Naive thymus-derived CD4-positive, alpha-beta T cell (primary cell): ENCODE measurements around the gene COG8. TPM values are rescaled to one million over a fixed set of nuclear protein-coding genes. Genes with fewer than 3 reads are reported as not detected.

Source experiments
- ATAC-seq: fragments of 150-1000 bp; cut with Tn5 transposase; 2 replicates; pipeline ENCODE4 v1.10.0; 2021; ENCODE audit warnings: mild to moderate bottlenecking, moderate library complexity
- CTCF ChIA-PET: fragments of 350-600 bp; sonication (Branson Sonifier 250); formaldehyde crosslinking; loops from one replicate; lab custom pipeline; 2021; ENCODE audit warnings: antibody characterized with exemption; lab: Charles Lee
- POLR2A ChIA-PET: fragments of 350-600 bp; sonication (Branson Sonifier 250); formaldehyde crosslinking; loops from one replicate; lab custom pipeline; 2021; ENCODE audit warnings: antibody characterized with exemption, inconsistent platforms; lab: Charles Lee
- DNase-seq, 9 donors: peaks; one replicate each; pipeline versions ENCODE4 v3.0.0 to v3.0.0-alpha.2; 2020 to 2022; ENCODE audit warnings: mixed read lengths in 1 of 9
- H3K27ac ChIP-seq: one replicate; pipeline ENCODE4 v1.7.0; 2013; ENCODE audit warnings: mild to moderate bottlenecking, low read depth, low read length, moderate library complexity
- H3K27me3 ChIP-seq, 2 donors: one replicate each; pipeline ENCODE4 v1.7.0; 2013; ENCODE audit warnings: low read length in 2 of 2, mild to moderate bottlenecking in 2 of 2, moderate library complexity in 2 of 2; ENCODE audit not compliant: control insufficient read depth in 2 of 2, insufficient read depth in 2 of 2
- H3K36me3 ChIP-seq, 3 experiments: 1 replicate in 2 of 3; 2 replicates in 1 of 3; pipeline ENCODE4 v1.7.0; 2013; ENCODE audit warnings: low read length in 3 of 3, mild to moderate bottlenecking in 3 of 3, moderate library complexity in 1 of 3; ENCODE audit not compliant: insufficient read depth in 3 of 3, control insufficient read depth in 2 of 3
- H3K4me1 ChIP-seq, 2 donors: one replicate each; pipeline ENCODE4 v1.7.0; 2013; ENCODE audit warnings: low read length in 2 of 2, mild to moderate bottlenecking in 2 of 2, moderate library complexity in 1 of 2; ENCODE audit not compliant: control insufficient read depth in 2 of 2, insufficient read depth in 2 of 2
- H3K4me3 ChIP-seq: 2 replicates; pipeline ENCODE4 v1.7.0; 2013; ENCODE audit warnings: mild to moderate bottlenecking, low read length
- H3K9me3 ChIP-seq, 3 experiments: 1 replicate in 2 of 3; 2 replicates in 1 of 3; pipeline ENCODE4 v1.7.0; 2013; ENCODE audit warnings: low read length in 3 of 3; ENCODE audit not compliant: control insufficient read depth in 2 of 3
- H3K27ac Mint-ChIP-seq, 9 donors: one replicate each; pipeline ENCODE4 v1.8.0; 2020 to 2022; ENCODE audit warnings: mixed read lengths in 9 of 9, mild to moderate bottlenecking in 8 of 9, moderate library complexity in 5 of 9, inconsistent platforms in 2 of 9
- H3K27me3 Mint-ChIP-seq, 5 donors: one replicate each; pipeline ENCODE4 v1.8.0; 2021 to 2022; ENCODE audit warnings: mixed read lengths in 5 of 5, mild to moderate bottlenecking in 1 of 5
- H3K36me3 Mint-ChIP-seq, 5 donors: one replicate each; pipeline ENCODE4 v1.8.0; 2020 to 2022; ENCODE audit warnings: mixed read lengths in 5 of 5, mild to moderate bottlenecking in 3 of 5, inconsistent platforms in 1 of 5
- H3K4me1 Mint-ChIP-seq, 7 donors: one replicate each; pipeline ENCODE4 v1.8.0; 2020 to 2022; ENCODE audit warnings: mixed read lengths in 7 of 7, mild to moderate bottlenecking in 3 of 7, inconsistent platforms in 1 of 7
- H3K4me3 Mint-ChIP-seq, 10 donors: one replicate each; pipeline ENCODE4 v1.8.0; 2020 to 2022; ENCODE audit warnings: mild to moderate bottlenecking in 10 of 10, mixed read lengths in 10 of 10, moderate library complexity in 6 of 10, inconsistent platforms in 2 of 10
- H3K9me3 Mint-ChIP-seq, 11 donors: one replicate each; pipeline ENCODE4 v1.8.0; 2020 to 2022; ENCODE audit warnings: mixed read lengths in 11 of 11, mild to moderate bottlenecking in 4 of 11, inconsistent platforms in 1 of 11, moderate library complexity in 1 of 11
- intact Hi-C, 2 donors: fragments of 100-400 bp; cut with micrococcal nuclease; formaldehyde crosslinking; loops; one replicate each; pipeline ENCODE4 v1.15.1; 2023
- polyA plus RNA-seq, 2 donors: library from polyadenylated mRNA; unstranded; fragments of 300-500 nt; fragmentation: Illumina TruSeq; gene quantifications; one replicate each; pipeline ENCODE4 v1.2.3, GENCODE V29; 2021
- total RNA-seq, 6 experiments: library from RNA in 5 of 6; stranded (reverse) in 5 of 6; gene quantifications; 1 replicate in 5 of 6; 2 replicates in 1 of 6; pipeline ENCODE4 v1.2.3 and lab custom pipeline; 2021 to 2026

Gene COG8
- total and polyA plus RNA-seq, 7 experiments from 2014 or later, result 29.5 to 73.7 (median 38.7) TPM

DNA sequence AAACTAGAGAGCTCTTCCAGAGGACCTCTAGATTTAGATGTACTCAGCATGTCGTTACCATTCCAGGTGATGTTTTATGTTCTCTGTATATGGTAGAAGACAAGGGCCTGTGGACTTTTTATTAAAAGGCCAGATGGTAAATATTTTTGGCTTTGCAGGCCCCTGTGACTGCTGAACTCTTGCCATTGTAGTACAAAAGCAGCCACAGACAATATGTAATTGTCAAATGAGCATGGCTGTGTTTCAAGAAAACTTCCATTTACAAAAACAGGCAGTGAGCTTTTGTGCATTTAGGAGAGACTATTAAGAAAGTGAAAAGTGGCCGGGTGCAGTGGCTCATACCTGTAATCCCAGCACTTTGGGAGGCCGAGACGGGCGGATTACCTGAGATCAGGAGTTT is 4.8 kb upstream of the COG8 start:
- H3K9me3 Mint-ChIP-seq, result no peaks in the 10 kb centered on the region
- no peak overlapping the region for H3K27ac ChIP-seq
- H3K4me1 ChIP-seq, result peaks cover 11 to 15% of the 10 kb centered on the region in 2 donors
- H3K27me3 Mint-ChIP-seq, result no peaks in the 10 kb centered on the region
- POLR2A ChIA-PET, result no interaction called here
- H3K27me3 ChIP-seq, result no peaks in the 10 kb centered on the region
- no peak overlapping the region for H3K4me3 ChIP-seq
- H3K36me3 Mint-ChIP-seq, result peaks cover 7 to 31% (median 10%) of the 10 kb centered on the region in 5 donors
- DNase-seq (no peak), ATAC-seq (no peak)
- CTCF ChIA-PET, result interaction anchor here (0.7 kb wide), 1 partner anchor 9 kb away, joined by 3 read pairs; no protein-coding TSS in a partner anchor
- peaks cover 0 to 35% (median 6%) of the 10 kb centered on the region in 3 experiments for H3K36me3 ChIP-seq
- peaks cover 14 to 35% (median 25%) of the 10 kb centered on the region in 7 donors for H3K4me1 Mint-ChIP-seq
- intact Hi-C loops, result no loop called here
- H3K9me3 ChIP-seq, result no peaks in the 10 kb centered on the region
- no peak overlapping the region for H3K4me3 Mint-ChIP-seq
- H3K27ac Mint-ChIP-seq, result no peak overlapping the region

DNA sequence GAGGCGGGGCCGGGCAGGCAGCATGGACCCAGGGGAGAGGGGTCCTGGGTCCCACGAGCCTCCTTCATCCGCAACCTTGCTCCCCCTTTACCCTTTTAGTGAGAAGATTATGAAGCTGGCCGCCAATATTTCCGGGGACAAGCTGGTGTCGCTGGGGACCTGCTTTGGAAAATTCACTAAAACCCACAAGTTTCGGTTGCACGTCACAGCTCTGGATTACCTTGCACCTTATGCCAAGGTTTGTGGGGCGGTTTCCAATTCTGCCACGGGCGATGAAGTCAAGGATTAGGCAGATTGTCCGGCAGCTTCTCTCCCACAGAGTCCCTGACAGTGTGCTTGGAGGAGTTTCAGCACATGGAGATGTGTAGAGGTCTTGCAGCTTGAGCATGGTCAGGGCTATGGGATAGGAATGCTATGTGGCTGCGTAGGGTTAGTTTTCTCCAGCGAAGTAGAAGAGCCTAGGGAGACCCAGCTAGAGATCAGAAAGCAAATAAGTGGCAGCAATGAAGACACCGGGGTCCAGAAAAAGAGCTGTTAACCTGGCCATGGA is 806 bp upstream of the COG8 start:
- H3K36me3 Mint-ChIP-seq, result peaks cover 5 to 29% (median 20%) of the 10 kb centered on the region in 5 donors
- DNase-seq (peak in 2 of 9 donors; percentile 8 to 20), ATAC-seq (no peak)
- H3K27ac Mint-ChIP-seq, result peak overlapping the region; percentile 95 to 99 (median 98)
- peak overlapping the region; percentile 80 for H3K4me3 ChIP-seq
- peak overlapping the region; percentile 97 to 100 (median 99) for H3K4me3 Mint-ChIP-seq
- H3K4me1 Mint-ChIP-seq, result peaks cover 31 to 63% (median 49%) of the 10 kb centered on the region in 7 donors
- peaks cover 20 to 25% of the 10 kb centered on the region in 2 donors for H3K4me1 ChIP-seq
- H3K36me3 ChIP-seq, result peaks cover 8 to 48% (median 8%) of the 10 kb centered on the region in 3 experiments
- intact Hi-C loops, result no loop called here
- POLR2A ChIA-PET, result interaction anchor here (0.7 to 5.1 kb wide), 11 partner anchors 10 to 224 kb away, joined by 3 to 46 read pairs (median 4); partner anchors contain the start of genes PDF and VPS4A
- H3K9me3 Mint-ChIP-seq, result no peaks in the 10 kb centered on the region
- H3K27me3 ChIP-seq, result no peaks in the 10 kb centered on the region
- H3K27me3 Mint-ChIP-seq, result no peaks in the 10 kb centered on the region
- CTCF ChIA-PET, result interaction anchor here (0.6 to 2.5 kb wide), 3 partner anchors 10 to 781 kb away, joined by 3 to 13 read pairs (median 4); partner anchors contain the start of gene PDF
- H3K9me3 ChIP-seq, result no peaks in the 10 kb centered on the region
- peak overlapping the region; percentile 86 for H3K27ac ChIP-seq

DNA sequence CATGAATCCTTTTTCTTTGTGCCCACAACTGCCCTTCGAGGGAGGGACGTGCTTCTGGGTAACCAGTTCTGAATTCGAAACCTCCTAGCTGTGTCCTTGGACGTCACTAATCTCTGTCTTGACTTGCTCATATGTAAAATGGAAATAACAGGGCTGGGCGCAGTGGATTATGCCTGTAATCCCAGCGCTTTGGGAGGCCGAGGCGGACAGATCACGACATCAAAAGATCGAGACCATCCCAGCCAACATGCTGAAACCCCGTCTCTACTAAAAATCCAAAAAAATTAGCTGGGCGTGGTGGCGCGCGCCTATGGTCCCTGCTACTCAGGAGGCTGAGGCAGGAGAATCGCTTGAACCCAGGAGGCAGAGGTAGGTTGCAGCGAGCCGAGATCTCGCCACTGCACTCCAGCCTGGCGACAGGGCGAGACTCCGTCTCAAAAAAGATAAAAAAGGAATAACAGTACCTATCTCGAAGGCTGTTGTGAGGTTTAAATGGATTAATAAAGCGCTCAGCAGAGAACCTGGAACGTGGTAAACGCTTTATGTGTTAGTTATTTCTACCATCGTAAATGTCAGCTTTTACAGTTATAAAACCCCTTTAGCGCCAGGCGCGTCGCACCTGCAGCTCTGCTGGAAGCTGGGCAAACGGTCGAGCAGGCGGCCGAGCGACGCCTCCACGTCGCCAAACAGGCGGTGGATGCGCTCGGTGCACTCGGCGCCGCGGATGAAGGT is 641 bp downstream of the COG8 start:
- H3K4me1 ChIP-seq, result peaks cover 20 to 25% of the 10 kb centered on the region in 2 donors
- peak overlapping the region; percentile 97 to 100 (median 99) for H3K4me3 Mint-ChIP-seq
- peak overlapping the region; percentile 86 for H3K27ac ChIP-seq
- peaks cover 9 to 39% (median 26%) of the 10 kb centered on the region in 5 donors for H3K36me3 Mint-ChIP-seq
- intact Hi-C loops, result loop anchor here (1.0 to 10.0 kb wide), 13 partner anchors 8 to 1254 kb away; partner anchors contain the start of genes CYB5B (in 2 of the 2), PDF (in 2 of the 2), VPS4A (in 2 of the 2) and CHTF8 (in 1 of the 2)
- H3K27me3 Mint-ChIP-seq, result no peaks in the 10 kb centered on the region
- H3K9me3 Mint-ChIP-seq, result no peaks in the 10 kb centered on the region
- peak overlapping the region; percentile 80 for H3K4me3 ChIP-seq
- CTCF ChIA-PET, result interaction anchor here (0.6 to 1.2 kb wide), 2 partner anchors 12 to 90 kb away, joined by 3 to 5 read pairs; no protein-coding TSS in a partner anchor
- POLR2A ChIA-PET, result interaction anchor here (0.6 to 5.1 kb wide), 12 partner anchors 9 to 951 kb away, joined by 3 to 46 read pairs (median 4); partner anchors contain the start of genes AARS1, PDF, TERF2 and TMED6
- H3K27me3 ChIP-seq, result no peaks in the 10 kb centered on the region
- ATAC-seq (no peak), DNase-seq (peak in 1 of 9 donors; percentile 66)
- H3K4me1 Mint-ChIP-seq, result peaks cover 36 to 77% (median 55%) of the 10 kb centered on the region in 7 donors
- peaks cover 17 to 57% (median 18%) of the 10 kb centered on the region in 3 experiments for H3K36me3 ChIP-seq
- no peaks in the 10 kb centered on the region for H3K9me3 ChIP-seq
- peak overlapping the region; percentile 92 to 99 (median 98) for H3K27ac Mint-ChIP-seq

DNA sequence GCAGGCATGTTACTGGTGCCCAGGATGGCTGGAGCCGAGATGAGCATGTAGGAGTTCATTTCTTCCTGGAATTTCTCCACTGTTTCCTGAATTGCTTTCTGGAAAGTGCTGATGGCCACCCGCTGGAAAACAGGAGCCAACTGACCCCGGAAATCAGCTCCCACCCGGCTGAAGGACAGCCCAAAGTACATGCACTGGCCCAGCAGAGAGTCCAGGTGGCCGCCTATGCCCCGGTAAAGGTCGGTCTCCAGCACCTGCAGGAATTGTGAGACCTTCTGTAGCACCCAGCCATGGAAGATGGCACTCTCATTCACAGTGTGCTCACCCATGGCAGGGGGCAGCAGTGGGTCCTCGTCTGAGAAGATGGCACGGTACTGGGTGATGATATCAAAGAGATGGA is 4.7 kb downstream of the COG8 start:
- no peak for DNase-seq
- Mint-ChIP-seq H3K27ac (no peak overlapping the region), H3K27me3 (no peaks in the 10 kb centered on the region), H3K4me1 (peaks cover 25 to 76% (median 47%) of the 10 kb centered on the region in 7 donors), H3K4me3 (peak overlapping the region in 1 of 10 donors; percentile 34), H3K36me3 (peaks cover 8 to 32% (median 20%) of the 10 kb centered on the region in 5 donors), H3K9me3 (no peaks in the 10 kb centered on the region)
- Histone ChIP-seq H3K4me3 (no peak overlapping the region), H3K36me3 (peaks cover 10 to 43% (median 18%) of the 10 kb centered on the region in 3 experiments), H3K4me1 (peaks cover 8 to 18% of the 10 kb centered on the region in 2 donors), H3K9me3 (no peaks in the 10 kb centered on the region), H3K27me3 (no peaks in the 10 kb centered on the region), H3K27ac (no peak overlapping the region)
- ChIA-PET POLR2A (interaction anchor here (1.0 kb wide), 1 partner anchor 13 kb away, joined by 3 read pairs; no protein-coding TSS in a partner anchor), CTCF (no interaction called here)
- no peak for ATAC-seq
- intact Hi-C loops, result loop anchor here in 1 of 2 donors (5.0 to 10.0 kb wide), 3 partner anchors 230 to 1250 kb away; partner anchors contain the start of genes NFAT5, NFATC3 and TANGO6

DNA sequence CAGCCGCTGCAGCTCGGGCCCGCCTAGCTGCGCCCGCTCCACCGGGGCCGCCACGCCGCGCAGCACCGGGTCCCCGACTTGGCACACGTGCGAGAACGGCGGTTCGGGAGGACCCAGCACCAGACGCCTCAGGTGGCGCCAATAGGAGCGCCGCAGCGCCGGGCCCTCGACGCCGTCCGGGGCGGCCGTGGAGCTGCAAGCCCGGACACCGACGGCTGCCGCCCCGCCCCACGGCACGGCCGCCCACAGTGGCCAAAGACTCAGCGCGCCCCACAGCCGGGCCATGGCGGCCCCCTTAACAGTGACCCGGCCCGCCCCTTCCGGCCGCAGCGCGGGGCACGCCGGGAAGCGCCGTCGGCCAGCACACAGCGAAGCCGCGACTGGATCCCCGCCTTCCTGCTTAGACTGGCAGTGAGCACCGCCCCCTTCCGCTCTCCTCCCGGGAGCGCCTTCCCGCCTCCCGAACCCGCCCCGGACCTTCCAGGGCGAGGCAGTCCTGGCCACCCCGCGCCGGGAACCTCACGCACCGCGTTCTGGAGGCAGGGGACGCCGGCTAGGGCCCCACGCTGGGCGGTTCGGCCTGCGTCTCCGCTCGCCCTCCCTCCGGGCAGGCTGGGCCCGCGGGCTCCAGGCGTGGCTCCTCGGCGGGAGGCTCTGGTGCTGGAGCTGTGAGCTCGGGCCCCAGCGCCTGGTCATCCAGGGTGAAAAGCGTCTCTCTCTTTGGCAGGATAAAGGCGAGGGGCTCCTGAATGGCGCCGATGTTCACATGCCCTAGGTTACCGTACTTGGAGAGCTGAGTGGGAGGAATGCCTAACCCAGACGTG is 8.9 kb downstream of the COG8 start, which contains the start of gene PDF:
Gene PDF (minus strand): TSS at position 303 of the 824 bp plus-strand sequence. CDS start 18 bp downstream, at position 285.
- no peaks in the 10 kb centered on the region for H3K27me3 ChIP-seq
- ATAC-seq (peak; percentile 97), DNase-seq (peak; percentile 61 to 91 (median 72))
- peak within 1 kb of the TSS; percentile 36 to 80 (median 62) for H3K27ac Mint-ChIP-seq
- H3K9me3 Mint-ChIP-seq, result no peaks in the 10 kb centered on the region
- H3K4me3 Mint-ChIP-seq, result peak within 1 kb of the TSS; percentile 69 to 87 (median 76)
- peaks cover 4 to 26% (median 14%) of the 10 kb centered on the region in 5 donors for H3K36me3 Mint-ChIP-seq
- peaks cover 16 to 72% (median 54%) of the 10 kb centered on the region in 7 donors for H3K4me1 Mint-ChIP-seq
- H3K27ac ChIP-seq, result peak within 1 kb of the TSS; percentile 90
- intact Hi-C loops, result loop anchor here (1.0 to 10.0 kb wide), 8 partner anchors 9 to 1246 kb away; partner anchors contain the start of genes COG8 (in 2 of the 2), NIP7 (in 2 of the 2), VPS4A (in 2 of the 2) and CHTF8 (in 1 of the 2)
- peak within 1 kb of the TSS; percentile 64 for H3K4me3 ChIP-seq
- ChIA-PET CTCF (interaction anchor here (0.6 to 2.4 kb wide), 3 partner anchors 10 to 207 kb away, joined by 3 to 13 read pairs (median 4); partner anchors contain the start of gene NIP7), POLR2A (interaction anchor here (0.6 to 4.6 kb wide), 7 partner anchors 10 to 432 kb away, joined by 3 to 46 read pairs (median 4); partner anchors contain the start of genes COG8 and NIP7)
- peaks cover 10 to 52% (median 13%) of the 10 kb centered on the region in 3 experiments for H3K36me3 ChIP-seq
- H3K9me3 ChIP-seq, result no peaks in the 10 kb centered on the region
- no peaks in the 10 kb centered on the region for H3K27me3 Mint-ChIP-seq
- peaks cover 13 to 37% of the 10 kb centered on the region in 2 donors for H3K4me1 ChIP-seq
